Measurements from ENCODE around the gene AIG1.

The AIG1 gene

GRCh38 chr6:143375022-143375585 is 314.4 kb downstream of the AIG1 start:
- in situ Hi-C loops (cut with MboI; ENCODE audit: low sequenced_read_pairs, unreplicated experiment) = no loop called here
- no peak for TF ChIP-seq CTCF (IDR thresholded peaks at IDR 0.05; ENCODE audit: borderline replicate concordance, control extremely low read depth, extremely low read depth, insufficient read depth, missing control alignments)
- DNase-seq (ENCODE audit: low spot score) = no peak

DNA sequence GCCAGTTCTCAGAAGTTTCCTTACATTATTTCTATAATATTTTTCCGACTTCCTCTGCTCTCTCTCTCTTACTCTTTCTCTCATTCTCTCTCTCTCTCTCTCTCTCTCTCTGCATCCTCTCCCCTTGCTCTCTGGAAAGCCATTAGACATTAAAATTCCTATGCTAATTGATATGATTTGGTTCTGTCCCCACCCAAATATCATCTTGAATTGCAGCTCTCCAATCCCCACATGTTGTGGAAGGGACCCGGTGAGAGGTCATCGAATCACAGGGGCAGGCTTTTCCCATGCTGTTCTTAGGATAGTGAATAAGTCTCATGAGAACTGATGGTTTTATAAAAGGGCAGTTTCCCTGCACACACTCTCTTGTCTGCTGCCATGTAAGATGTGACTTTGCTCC is 315.7 kb downstream of the AIG1 start:
- TF ChIP-seq CTCF (IDR thresholded peaks at IDR 0.05; ENCODE audit: borderline replicate concordance, control extremely low read depth, extremely low read depth, insufficient read depth, missing control alignments) = no peak
- in situ Hi-C loops (cut with MboI; ENCODE audit: low sequenced_read_pairs, unreplicated experiment) = no loop called here
- DNase-seq (ENCODE audit: low spot score) = no peak

- TF ChIP-seq CTCF (IDR thresholded peaks at IDR 0.05; ENCODE audit: borderline replicate concordance, control extremely low read depth, extremely low read depth, insufficient read depth, missing control alignments) = no peak
- in situ Hi-C loops (cut with MboI; ENCODE audit: low sequenced_read_pairs, unreplicated experiment) = no loop called here
- no peak for DNase-seq (ENCODE audit: low spot score)
Measured at GRCh38 chr6:143376861-143377260, 316.2 kb downstream of the AIG1 start.

DNA sequence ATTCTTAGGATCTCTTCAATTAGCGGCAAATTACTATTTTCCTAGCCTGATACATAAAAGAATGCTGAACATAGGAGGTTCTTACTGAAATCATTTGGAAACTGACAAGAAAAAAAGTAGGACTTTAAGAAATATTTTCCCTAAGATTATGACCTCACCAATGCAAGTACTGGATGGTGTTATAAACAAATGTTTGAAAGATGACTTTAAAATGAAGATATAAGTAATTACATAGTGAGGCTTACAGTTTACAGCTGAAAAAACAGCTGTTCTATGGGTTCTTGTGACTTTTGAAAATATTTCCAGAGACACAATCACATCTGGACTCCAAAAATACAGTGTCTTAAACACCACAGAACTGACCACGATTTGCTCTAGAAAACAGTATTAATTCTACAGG is 324.9 kb downstream of the AIG1 start:
- DNase-seq (ENCODE audit: low spot score) = no peak
- no peak for TF ChIP-seq CTCF (IDR thresholded peaks at IDR 0.05; ENCODE audit: borderline replicate concordance, control extremely low read depth, extremely low read depth, insufficient read depth, missing control alignments)
- in situ Hi-C loops (cut with MboI; ENCODE audit: low sequenced_read_pairs, unreplicated experiment) = no loop called here

GRCh38 chr6:143390278-143390677 is 329.6 kb downstream of the AIG1 start:
- DNase-seq (ENCODE audit: low spot score) = no peak
- no peak for TF ChIP-seq CTCF (IDR thresholded peaks at IDR 0.05; ENCODE audit: borderline replicate concordance, control extremely low read depth, extremely low read depth, insufficient read depth, missing control alignments)
- in situ Hi-C loops (cut with MboI; ENCODE audit: low sequenced_read_pairs, unreplicated experiment) = no loop called here
